H1 (cell line): Measurements from ENCODE around the gene MAGOH. TPM values are rescaled to one million over a fixed set of nuclear protein-coding genes. Genes with fewer than 3 reads are reported as not detected.
"Not testable (repeated sequence)": the region's sequence is repeated elsewhere in the genome, so short reads cannot be mapped to it uniquely, and the experiment has no call there.

Experiments
- CTCF ChIA-PET: fragments of 300-600 bp; sonication (Branson Sonifier 250); formaldehyde crosslinking; loops from one replicate; lab custom pipeline; 2021; ENCODE audit not compliant: partially characterized antibody; lab: Charles Lee
- POLR2A ChIA-PET: fragments of 300-600 bp; sonication (Branson Sonifier 250); formaldehyde crosslinking; loops from one replicate; lab custom pipeline; 2021; ENCODE audit warnings: inconsistent platforms; ENCODE audit not compliant: partially characterized antibody; lab: Charles Lee
- DNase-seq, 2 experiments: peaks; one replicate each; pipeline versions ENCODE4 v3.0.0 to v3.0.0-alpha.2; 2010 to 2022; ENCODE audit warnings: low spot score in 2 of 2, low read depth in 1 of 2, mixed read lengths in 1 of 2
- FAIRE-seq: peaks from 2 replicates; lab custom pipeline; 2011; peaks lifted over from hg19 to GRCh38; lab: Jason Lieb, UNC
- H2AFZ ChIP-seq: 2 replicates; pipeline ENCODE4 v1.8.1; 2012; ENCODE audit warnings: low read length, inconsistent platforms
- H2AK5ac ChIP-seq: 2 replicates; pipeline ENCODE4 v1.6.1; 2013; ENCODE audit warnings: low read depth, low read length
- H2BK120ac ChIP-seq: replicated peaks from 2 replicates; pipeline ENCODE3; 2013; ENCODE audit warnings: low read depth, low read length, inconsistent platforms
- H2BK12ac ChIP-seq: 2 replicates; pipeline ENCODE4 v1.6.1; 2013; ENCODE audit warnings: low read depth, low read length
- H2BK15ac ChIP-seq: 2 replicates; pipeline ENCODE4 v1.6.1; 2013; ENCODE audit warnings: low read length
- H2BK20ac ChIP-seq: 2 replicates; pipeline ENCODE4 v1.6.1; 2013; ENCODE audit warnings: low read length
- H2BK5ac ChIP-seq: 2 replicates; pipeline ENCODE4 v1.6.1; 2013; ENCODE audit warnings: low read depth, low read length
- H3K14ac ChIP-seq: 2 replicates; pipeline ENCODE4 v1.6.1; 2013; ENCODE audit warnings: inconsistent platforms; ENCODE audit not compliant: insufficient read length
- H3K18ac ChIP-seq: 2 replicates; pipeline ENCODE4 v1.6.1; 2013; ENCODE audit warnings: low read length; ENCODE audit errors: extremely low read depth
- H3K23ac ChIP-seq: 2 replicates; pipeline ENCODE4 v1.6.1; 2013; ENCODE audit warnings: inconsistent platforms; ENCODE audit not compliant: insufficient read length
- H3K23me2 ChIP-seq: 2 replicates; pipeline ENCODE4 v1.6.1; 2013; ENCODE audit warnings: low read depth, low read length
- H3K27ac ChIP-seq: 2 replicates; pipeline ENCODE4 v1.6.1; 2011; ENCODE audit warnings: low read depth, low read length, inconsistent platforms
- H3K27me3 ChIP-seq, 4 experiments: replicated peaks in 1 of 4; 1 replicate in 1 of 4; 2 replicates in 3 of 4; pipeline versions ENCODE4 v1.6.1 to v1.8.1; 2011 to 2013; ENCODE audit warnings: low read length in 3 of 4, mild to moderate bottlenecking in 3 of 4, inconsistent platforms in 2 of 4, mixed read lengths in 2 of 4, moderate library complexity in 1 of 4; ENCODE audit not compliant: control insufficient read depth in 3 of 4, insufficient read depth in 3 of 4; ENCODE audit errors: extremely low read depth in 1 of 4
- H3K36me3 ChIP-seq, 4 experiments: 2 replicates each; pipeline versions ENCODE4 v1.6.1 to v1.8.1; 2011 to 2013; ENCODE audit warnings: mild to moderate bottlenecking in 4 of 4, low read length in 3 of 4, moderate library complexity in 2 of 4, control low read depth in 1 of 4, inconsistent platforms in 1 of 4; ENCODE audit not compliant: insufficient read depth in 4 of 4, control insufficient read depth in 2 of 4
- H3K4ac ChIP-seq: replicated peaks from 2 replicates; pipeline ENCODE3; 2013; ENCODE audit warnings: low read length, low read depth, mixed read lengths, inconsistent platforms; ENCODE audit not compliant: insufficient read length
- H3K4me1 ChIP-seq, 4 experiments: replicated peaks in 1 of 4; 1 replicate in 1 of 4; 2 replicates in 3 of 4; pipeline versions ENCODE4 v1.6.1 to v1.8.1; 2011 to 2013; ENCODE audit warnings: low read length in 3 of 4, inconsistent platforms in 2 of 4, mixed read lengths in 1 of 4; ENCODE audit not compliant: insufficient read depth in 4 of 4, control insufficient read depth in 3 of 4
- H3K4me2 ChIP-seq, 2 experiments: 2 replicates each; pipeline versions ENCODE4 v1.6.1 to v1.8.1; 2011 to 2013; ENCODE audit warnings: low read depth in 2 of 2, low read length in 2 of 2, control low read depth in 1 of 2, inconsistent platforms in 1 of 2, mild to moderate bottlenecking in 1 of 2; ENCODE audit not compliant: insufficient read depth in 1 of 2
- H3K4me3 ChIP-seq, 4 experiments: fragments of 200-600, 300-600 bp in 1 of 4; sonication (generic), shearing (Covaris generic), sonication (Bioruptor Twin) in 1 of 4; 2 replicates each; pipeline versions ENCODE4 v1.5.1 to v1.8.1; 2011 to 2016; ENCODE audit warnings: low read length in 4 of 4, low read depth in 3 of 4, control low read depth in 2 of 4, inconsistent platforms in 2 of 4, mild to moderate bottlenecking in 2 of 4, mixed read lengths in 1 of 4, moderate library complexity in 1 of 4; ENCODE audit not compliant: insufficient read depth in 2 of 4; ENCODE audit errors: extremely low read depth in 1 of 4
- H3K56ac ChIP-seq: replicated peaks from 2 replicates; pipeline ENCODE3; 2013; ENCODE audit warnings: low read depth, mild to moderate bottlenecking, mixed read lengths, low read length, inconsistent platforms; ENCODE audit not compliant: insufficient read length
- H3K79me1 ChIP-seq: 2 replicates; pipeline ENCODE4 v1.6.1; 2013; ENCODE audit warnings: low read depth, low read length, control low read depth
- H3K79me2 ChIP-seq, 2 experiments: 2 replicates each; pipeline versions ENCODE4 v1.6.1 to v1.8.1; 2012 to 2013; ENCODE audit warnings: low read length in 2 of 2, mild to moderate bottlenecking in 2 of 2, inconsistent platforms in 1 of 2; ENCODE audit not compliant: insufficient read depth in 2 of 2, control insufficient read depth in 1 of 2
- H3K9ac ChIP-seq, 4 experiments: replicated peaks in 1 of 4; 1 replicate in 1 of 4; 2 replicates in 3 of 4; pipeline versions ENCODE4 v1.6.1 to v1.8.1; 2011 to 2013; ENCODE audit warnings: low read depth in 3 of 4, low read length in 3 of 4, control low read depth in 2 of 4, mild to moderate bottlenecking in 2 of 4, moderate library complexity in 2 of 4, inconsistent platforms in 1 of 4; ENCODE audit errors: extremely low read depth in 1 of 4
- H3K9me3 ChIP-seq, 2 experiments: 2 replicates each; pipeline versions ENCODE4 v1.6.1 to v1.8.1; 2012 to 2013; ENCODE audit warnings: mild to moderate bottlenecking in 2 of 2, moderate library complexity in 2 of 2, control low read depth in 1 of 2, inconsistent platforms in 1 of 2, low read depth in 1 of 2, low read length in 1 of 2, mixed read lengths in 1 of 2; ENCODE audit not compliant: insufficient read depth in 2 of 2
- H4K20me1 ChIP-seq, 2 experiments: replicated peaks in 1 of 2; 2 replicates each; pipeline versions ENCODE3 to v1.8.1; 2011 to 2013; ENCODE audit warnings: inconsistent platforms in 2 of 2, low read length in 2 of 2, mild to moderate bottlenecking in 1 of 2; ENCODE audit not compliant: insufficient read depth in 2 of 2, control insufficient read depth in 1 of 2
- H4K5ac ChIP-seq: 2 replicates; pipeline ENCODE4 v1.6.1; 2013; ENCODE audit warnings: low read length, low read depth, mixed read lengths, inconsistent platforms; ENCODE audit not compliant: insufficient read length
- H4K8ac ChIP-seq: 2 replicates; pipeline ENCODE4 v1.8.0; 2013; ENCODE audit warnings: mild to moderate bottlenecking, moderate library complexity, low read length, inconsistent platforms; ENCODE audit not compliant: insufficient read depth; ENCODE audit errors: extremely low read depth
- H4K91ac ChIP-seq: replicated peaks from 2 replicates; pipeline ENCODE3; 2013; ENCODE audit warnings: low read length, mixed read lengths, inconsistent platforms; ENCODE audit not compliant: insufficient read length
- SIRT6 ChIP-seq: IDR thresholded peaks from one replicate; pipeline ENCODE4 v1.7.1; 2012; ENCODE audit warnings: low read length, inconsistent platforms
- WGBS, 2 experiments: shearing (Covaris generic) in 1 of 2; methylation state at CpG; one replicate each; pipeline versions ENCODE4 v1.1.6 to v1.1.7; 2013 to 2015; ENCODE audit warnings: low lambda C conversion rate in 2 of 2, mixed read lengths in 2 of 2, inconsistent platforms in 1 of 2, low coverage in 1 of 2, missing lambda C conversion rate in 1 of 2; ENCODE audit not compliant: insufficient replicate concordance in 2 of 2, insufficient coverage in 1 of 2, insufficient read length in 1 of 2; ENCODE audit errors: extremely low coverage in 1 of 2, missing lambda C conversion rate in 1 of 2; 5-methylcytosine and 5-hydroxymethylcytosine counted together
- polyA plus RNA-seq, 7 experiments: library from polyadenylated mRNA; depleted of rRNA in 3 of 7; stranded (reverse) in 5 of 7; unstranded in 2 of 7; fragments of >200 nt in 5 of 7; fragments of 200-250 nt in 2 of 7; gene quantifications; 1 replicate in 5 of 7; 2 replicates in 1 of 7; 4 replicates in 1 of 7; pipeline versions ENCODE4 v1.2.1 to v1.2.3, GENCODE V29; 2011 to 2013; ENCODE audit warnings: missing spikeins in 2 of 7, mixed read lengths in 2 of 7
- total RNA-seq: library from RNA; stranded (reverse); fragmentation: NEBNext Ultra II Directional; extraction: Animal tissue kit (Norgen Biotek cat#: 25700); gene quantifications from 2 replicates; pipeline ENCODE4 v1.2.1, GENCODE V29; 2021

MAGOH gene
- total and polyA plus RNA-seq, 2 of the 8 experiments (the other 6 are each of a cell fraction or from before 2014, with no cell fraction given): 46.9 to 74.3 TPM

GRCh38 chr1:53283156-53283555, 44.8 kb upstream of the MAGOH start:
- H2BK15ac ChIP-seq, H3K4me2 ChIP-seq, H3K79me2 ChIP-seq, POLR2A ChIA-PET, FAIRE-seq, H3K18ac ChIP-seq, H3K4ac ChIP-seq, H2BK5ac ChIP-seq, H3K9me3 ChIP-seq, H3K56ac ChIP-seq, H4K91ac ChIP-seq, H3K79me1 ChIP-seq, H3K4me3 ChIP-seq, H3K27ac ChIP-seq, H2BK120ac ChIP-seq, H2BK20ac ChIP-seq, H4K20me1 ChIP-seq, H2AFZ ChIP-seq, H3K14ac ChIP-seq, DNase-seq, H3K23me2 ChIP-seq, H3K23ac ChIP-seq, H2BK12ac ChIP-seq, H3K27me3 ChIP-seq, H4K5ac ChIP-seq, H3K4me1 ChIP-seq, H4K8ac ChIP-seq, H3K9ac ChIP-seq, H2AK5ac ChIP-seq: not testable (repeated sequence)
- peaks cover 9 to 68% (median 28%) of the 10 kb centered on the region in 4 experiments; a peak in 7 of 8 replicates for H3K36me3 ChIP-seq
- WGBS, 2 experiments: 91% methylated on average over 12 of the region's 12 CpGs; no CpG with 5 or more reads in 1 of the 2 experiments
- peak; percentile 20 for TF ChIP-seq SIRT6
- CTCF ChIA-PET: interaction anchor here (1.8 kb wide), 1 partner anchor 8 kb away, joined by 7 read pairs; no protein-coding TSS in a partner anchor
